ENCODE data around the gene EXOC8.
"Not testable (repeated sequence)": the region's sequence is repeated elsewhere in the genome, so short reads cannot be mapped to it uniquely, and the experiment has no call there.

Gene EXOC8

DNA sequence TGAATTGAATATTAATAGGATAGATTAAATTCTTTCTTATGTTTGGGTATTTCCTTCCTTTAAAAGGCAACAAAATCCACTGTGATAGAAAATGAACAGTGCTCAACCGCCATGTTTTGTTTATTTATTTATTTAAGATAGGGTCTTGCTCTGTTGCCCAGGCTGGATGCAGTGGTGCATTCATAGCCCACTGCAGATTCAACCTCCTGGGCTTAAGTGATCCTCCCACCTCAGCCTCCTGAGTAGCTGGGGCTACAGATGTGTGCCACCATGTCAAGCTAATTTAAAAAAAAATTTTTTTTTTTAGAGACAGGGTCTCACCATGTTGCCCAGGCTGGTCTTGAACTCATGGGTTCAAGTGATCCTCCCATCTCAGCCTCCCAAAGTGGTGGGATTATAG, 11.2 kb upstream of the EXOC8 start:
- not testable (repeated sequence) for DNase-seq

- DNase-seq: no peak
Observed at GRCh38 chr1:231348442-231348841, 10.8 kb upstream of the EXOC8 start.

DNA sequence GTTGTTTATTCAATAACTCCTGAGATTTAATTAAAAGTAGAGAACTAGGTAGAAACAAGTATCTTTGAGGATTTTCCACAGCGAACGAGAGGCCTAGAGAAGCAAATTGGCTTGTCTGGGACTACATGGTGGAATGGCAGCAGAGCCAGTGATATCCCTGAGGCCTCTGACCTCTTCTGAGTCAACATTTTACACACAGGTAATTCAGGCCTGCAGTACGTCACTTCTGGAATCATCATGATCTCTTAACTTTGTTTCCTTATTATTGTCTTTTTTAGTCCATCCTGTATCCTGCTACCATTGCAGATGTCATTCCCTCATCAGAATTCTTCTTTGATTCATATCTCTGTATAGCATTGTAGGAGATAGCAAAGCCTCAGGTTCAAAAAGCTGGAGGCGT, 10.3 kb upstream of the EXOC8 start:
- DNase-seq: no peak

DNA sequence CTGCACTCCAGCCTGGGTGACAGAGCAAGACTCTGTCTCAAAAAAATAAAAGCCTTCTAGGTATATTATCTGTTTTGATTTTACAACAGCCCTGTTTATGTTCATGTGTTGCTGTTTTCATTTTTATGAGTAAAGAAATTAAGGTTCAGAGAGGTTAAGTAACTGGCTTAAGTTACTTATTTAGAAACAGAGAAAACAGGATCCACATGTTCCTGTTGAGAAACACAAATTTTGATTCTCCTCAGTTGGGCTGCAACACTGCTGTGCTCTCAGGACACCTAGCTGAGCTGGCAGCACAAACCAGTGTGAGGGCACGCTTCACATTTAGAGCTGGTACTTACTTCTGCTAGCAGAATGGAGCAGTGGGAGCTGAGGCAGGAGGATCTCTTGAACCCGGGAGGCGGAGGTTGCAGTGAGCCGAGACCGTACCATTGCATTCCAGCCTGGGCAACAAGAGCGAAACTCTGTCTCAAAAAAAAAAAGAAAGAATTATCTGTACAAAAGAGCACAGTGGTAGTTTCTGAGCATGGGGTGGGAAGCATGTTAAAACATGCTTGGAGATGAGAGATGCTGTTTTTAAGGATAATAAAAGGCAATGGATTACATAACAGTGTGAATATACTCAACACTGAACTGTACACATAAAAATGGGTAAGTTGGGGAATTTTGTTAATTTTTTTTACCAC, 2.8 kb upstream of the EXOC8 start:
- no peak for DNase-seq

GRCh38 chr1:231338270-231339128, 847 bp upstream of the EXOC8 start, which contains the start of gene SPRTN:
Gene SPRTN, plus strand, starts transcription at chr1:231338293. Its CDS starts 91 bp downstream, at chr1:231338384.
- DNase-seq: no peak

- DNase-seq: peak in 1 of 2 experiments; percentile 11
Observed at GRCh38 chr1:231337043-231337471, 595 bp downstream of the EXOC8 start.

DNA sequence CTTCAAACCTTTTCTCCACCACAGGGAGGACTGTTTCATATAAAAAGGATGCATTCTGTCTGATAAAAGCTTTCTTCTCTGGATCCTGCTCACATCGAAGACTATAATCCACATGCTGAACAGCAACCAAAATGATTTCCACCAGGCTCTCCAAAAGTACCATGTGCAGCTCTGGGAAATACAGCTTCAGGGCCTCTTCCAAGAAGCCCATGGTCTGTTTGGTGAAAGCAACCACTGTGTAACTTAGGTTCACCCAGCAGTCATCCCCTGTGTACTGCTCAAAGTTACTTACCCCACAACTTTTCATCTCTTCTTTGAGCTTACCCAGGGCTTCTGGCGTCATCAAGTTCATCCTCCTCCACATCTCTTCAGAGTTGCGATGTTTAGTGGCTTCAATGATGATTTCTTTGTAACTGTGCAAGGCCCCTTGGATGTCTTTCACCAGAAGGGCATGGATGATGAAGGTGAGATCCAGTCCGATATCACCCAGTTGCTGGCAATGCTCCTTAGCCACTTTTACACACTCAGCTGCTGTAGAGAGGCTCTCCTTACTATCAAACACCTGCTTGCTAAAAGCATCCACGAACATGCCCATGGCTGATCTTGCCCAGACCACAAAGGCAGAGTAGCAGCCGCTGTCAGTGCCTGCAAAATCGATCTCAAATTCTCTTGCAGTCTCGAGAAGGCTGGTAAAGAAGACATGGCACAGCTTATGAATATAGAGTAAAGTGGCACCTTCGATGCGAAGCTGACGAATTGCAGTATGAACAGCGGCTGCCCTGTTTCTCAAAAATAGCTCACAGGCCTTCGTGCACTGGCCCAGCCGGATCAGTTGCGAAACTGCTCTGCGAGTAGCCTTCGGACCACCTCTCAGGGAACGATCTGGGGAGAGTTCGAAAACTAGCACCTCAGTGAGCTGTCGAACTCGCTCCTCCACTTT, 1.7 kb downstream of the EXOC8 start:
- no peak for DNase-seq

- DNase-seq: no peak
Observed at GRCh38 chr1:231334952-231335351, 2.7 kb downstream of the EXOC8 start.

DNA sequence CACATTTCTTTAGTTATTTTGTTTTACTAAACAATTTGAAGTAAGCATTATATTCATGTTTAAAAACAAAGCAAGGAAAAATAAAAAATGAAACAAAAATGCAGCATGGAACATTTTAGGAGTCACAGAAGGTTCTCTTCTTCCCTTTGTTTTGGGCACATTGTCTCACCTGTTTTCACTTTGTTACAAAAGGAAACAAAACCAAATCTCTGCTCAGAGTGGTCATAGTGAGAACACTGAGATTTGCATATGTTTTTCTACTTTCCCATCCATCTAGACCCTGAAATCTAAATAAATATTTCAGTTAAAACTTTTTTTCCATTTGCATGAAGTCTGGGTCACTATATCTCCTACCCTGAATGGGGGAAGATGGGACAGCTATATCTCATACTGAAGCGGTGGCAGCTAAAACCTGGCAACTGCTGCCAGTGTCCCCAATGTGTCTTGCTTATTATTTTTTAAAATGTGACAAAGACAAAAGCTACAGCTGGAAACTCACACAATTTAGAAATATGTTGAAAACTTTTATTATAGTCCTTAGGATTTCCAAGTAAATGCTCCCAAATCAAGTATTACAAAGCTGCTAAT, 3.5 kb downstream of the EXOC8 start:
- DNase-seq: no peak

GRCh38 chr1:231332761-231333160, 4.9 kb downstream of the EXOC8 start:
- DNase-seq: no peak

- DNase-seq: no peak
Observed at GRCh38 chr1:231329483-231329882, 8.2 kb downstream of the EXOC8 start.

- no peak for DNase-seq
Observed at GRCh38 chr1:231327617-231328016, 10.0 kb downstream of the EXOC8 start.

DNA sequence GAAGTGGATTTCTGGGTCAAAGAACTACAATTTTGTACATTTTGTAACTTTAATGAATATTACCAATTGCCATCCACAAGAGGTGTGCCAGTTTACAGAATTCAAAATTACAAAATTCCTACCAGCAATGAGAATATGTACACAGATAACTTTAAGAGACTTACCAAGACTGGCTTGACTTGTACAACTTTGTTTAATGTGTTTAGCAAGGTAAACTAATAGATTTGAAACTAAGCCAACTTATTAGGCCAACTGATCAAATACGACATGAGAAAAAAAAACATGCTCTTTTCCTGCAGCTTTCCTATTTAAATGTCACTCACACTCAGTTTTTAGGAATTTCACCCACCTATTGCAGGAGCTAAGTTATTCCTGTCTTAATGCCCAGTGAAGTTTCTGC, 11.4 kb downstream of the EXOC8 start:
- DNase-seq: no peak

GRCh38 chr1:231324660-231325059, 13.0 kb downstream of the EXOC8 start:
- no peak for DNase-seq

- DNase-seq: no peak
Observed at GRCh38 chr1:231322880-231323530, 14.6 kb downstream of the EXOC8 start.

GRCh38 chr1:231319080-231319479, 18.6 kb downstream of the EXOC8 start:
- DNase-seq: no peak

GRCh38 chr1:231318568-231318967, 19.1 kb downstream of the EXOC8 start:
- no peak for DNase-seq

- no peak for DNase-seq
Observed at GRCh38 chr1:231318015-231318355, 19.7 kb downstream of the EXOC8 start.

- DNase-seq: no peak
Observed at GRCh38 chr1:231317306-231318014, 20.2 kb downstream of the EXOC8 start.

- peak in 1 of 2 experiments; percentile 26 for DNase-seq
Observed at GRCh38 chr1:231315887-231316286, 21.8 kb downstream of the EXOC8 start.

GRCh38 chr1:231313661-231314060, 24.0 kb downstream of the EXOC8 start:
- DNase-seq: no peak

DNA sequence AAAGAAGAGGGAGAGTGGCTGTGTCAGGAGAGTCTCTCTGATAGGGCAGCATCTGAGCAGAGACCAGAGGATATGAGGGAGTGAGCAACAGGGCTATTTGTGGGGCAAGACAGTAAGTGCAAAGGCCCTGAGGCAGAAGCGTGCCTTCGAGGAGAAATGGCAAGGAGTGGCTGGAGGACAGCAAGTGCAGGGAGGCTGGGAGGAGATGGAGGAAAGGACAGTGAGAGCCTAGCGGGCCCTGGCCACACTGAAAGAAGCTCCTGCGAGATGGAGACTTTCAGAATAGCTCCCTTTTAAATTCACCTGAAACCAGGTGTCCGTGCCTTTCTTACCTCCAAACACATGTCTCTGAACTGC, 25.2 kb downstream of the EXOC8 start:
- DNase-seq: no peak

Measured in stimulated activated CD4-positive, alpha-beta T cell treated with anti-CD3 and anti-CD28 coated beads, Interleukin-4, amount 100 ng/mL, for 4 hours (primary cell).